Measurements from ENCODE around the gene DLL1.

GRCh38 chr6:170273191-170273590, 17.7 kb downstream of the DLL1 start:
- TF ChIP-seq CTCF (IDR thresholded peaks at IDR 0.05) (no peak), POLR2A (IDR thresholded peaks at IDR 0.05) (no peak)
